ENCODE results near the gene NOM1.

DNA sequence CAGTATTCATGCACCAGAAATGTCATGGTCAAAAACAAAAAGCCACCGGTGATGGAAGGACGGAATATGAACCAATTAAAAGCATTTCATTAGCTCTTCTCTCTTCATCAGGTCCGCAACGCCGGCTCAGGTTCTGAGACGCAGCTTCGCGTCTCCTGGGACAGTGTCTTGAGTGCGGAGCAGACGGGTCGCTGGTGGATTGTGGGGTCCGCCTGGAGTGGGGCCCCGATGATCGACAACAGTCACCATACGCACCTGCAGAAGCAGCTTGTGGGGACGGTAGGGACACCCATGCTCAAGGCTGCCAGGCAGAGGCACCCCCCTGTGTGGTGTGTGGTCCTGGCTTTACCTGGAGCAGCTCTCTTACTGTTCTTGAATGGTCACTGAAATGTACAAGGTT, 13.4 kb downstream of the NOM1 start:
- TF ChIP-seq, protein P1, sequence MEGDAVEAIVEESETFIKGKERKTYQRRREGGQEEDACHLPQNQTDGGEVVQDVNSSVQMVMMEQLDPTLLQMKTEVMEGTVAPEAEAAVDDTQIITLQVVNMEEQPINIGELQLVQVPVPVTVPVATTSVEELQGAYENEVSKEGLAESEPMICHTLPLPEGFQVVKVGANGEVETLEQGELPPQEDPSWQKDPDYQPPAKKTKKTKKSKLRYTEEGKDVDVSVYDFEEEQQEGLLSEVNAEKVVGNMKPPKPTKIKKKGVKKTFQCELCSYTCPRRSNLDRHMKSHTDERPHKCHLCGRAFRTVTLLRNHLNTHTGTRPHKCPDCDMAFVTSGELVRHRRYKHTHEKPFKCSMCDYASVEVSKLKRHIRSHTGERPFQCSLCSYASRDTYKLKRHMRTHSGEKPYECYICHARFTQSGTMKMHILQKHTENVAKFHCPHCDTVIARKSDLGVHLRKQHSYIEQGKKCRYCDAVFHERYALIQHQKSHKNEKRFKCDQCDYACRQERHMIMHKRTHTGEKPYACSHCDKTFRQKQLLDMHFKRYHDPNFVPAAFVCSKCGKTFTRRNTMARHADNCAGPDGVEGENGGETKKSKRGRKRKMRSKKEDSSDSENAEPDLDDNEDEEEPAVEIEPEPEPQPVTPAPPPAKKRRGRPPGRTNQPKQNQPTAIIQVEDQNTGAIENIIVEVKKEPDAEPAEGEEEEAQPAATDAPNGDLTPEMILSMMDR (IDR thresholded peaks at IDR 0.05; ENCODE audit: extremely low read depth in 1 of 2, insufficient read depth in 1 of 2, low read depth in 1 of 2, low read length in 2 of 2), result no peak
- no peak for TF ChIP-seq POLR2AphosphoS5 (IDR thresholded peaks at IDR 0.05; ENCODE audit: insufficient read depth, low read depth, low read length)
- no peak for TF ChIP-seq MYC (IDR thresholded peaks at IDR 0.05; ENCODE audit: low read depth, low read length)
- no peak for TF ChIP-seq POLR2A (IDR thresholded peaks at IDR 0.05; ENCODE audit: low read depth, low read length)
- TF ChIP-seq EZH2 (IDR thresholded peaks at IDR 0.05; ENCODE audit: borderline replicate concordance, low read depth, low read length, severe bottlenecking), result no peak
- no peak for TF ChIP-seq JUN (IDR thresholded peaks at IDR 0.05; ENCODE audit: borderline replicate concordance, insufficient read depth, insufficient read length, low read depth)
- TF ChIP-seq, protein P2, sequence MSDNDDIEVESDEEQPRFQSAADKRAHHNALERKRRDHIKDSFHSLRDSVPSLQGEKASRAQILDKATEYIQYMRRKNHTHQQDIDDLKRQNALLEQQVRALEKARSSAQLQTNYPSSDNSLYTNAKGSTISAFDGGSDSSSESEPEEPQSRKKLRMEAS (IDR thresholded peaks at IDR 0.05; ENCODE audit: insufficient read depth, insufficient read length), result no peak
- no peak for TF ChIP-seq FOS (IDR thresholded peaks at IDR 0.05; ENCODE audit: borderline replicate concordance, insufficient read depth, low read length)
- TF ChIP-seq GATA2 (IDR thresholded peaks at IDR 0.05; ENCODE audit: insufficient read depth, insufficient read length, low read depth, low read length), result no peak

Data from endothelial cell of umbilical vein (primary cell).